H1 (cell line): ENCODE measurements around the gene HMHB1. TPM values are rescaled to one million over a fixed set of nuclear protein-coding genes. Genes with fewer than 3 reads are reported as not detected.

ENCODE experiments used
- polyA plus RNA-seq, 7 experiments: library from polyadenylated mRNA; depleted of rRNA in 3 of 7; stranded (reverse) in 5 of 7; unstranded in 2 of 7; fragments of >200 nt in 5 of 7; fragments of 200-250 nt in 2 of 7; gene quantifications; 1 replicate in 5 of 7; 2 replicates in 1 of 7; 4 replicates in 1 of 7; pipeline versions ENCODE4 v1.2.1 to v1.2.3, GENCODE V29; 2011 to 2013; ENCODE audit warnings: missing spikeins in 2 of 7, mixed read lengths in 2 of 7
- total RNA-seq: library from RNA; stranded (reverse); fragmentation: NEBNext Ultra II Directional; extraction: Animal tissue kit (Norgen Biotek cat#: 25700); gene quantifications from 2 replicates; pipeline ENCODE4 v1.2.1, GENCODE V29; 2021
- TF ChIP-seq, protein P1 (sequence below): fragments of 300-600 bp; sonication (generic); IDR thresholded peaks from 2 replicates; pipeline ENCODE4 v1.7.1; 2012; ENCODE audit warnings: low read length, moderate library complexity, mild to moderate bottlenecking, inconsistent platforms; ENCODE audit not compliant: insufficient replicate concordance

HMHB1 gene
- total and polyA plus RNA-seq, 2 of the 8 experiments (the other 6 are each of a cell fraction or from before 2014, with no cell fraction given) = not detected

DNA sequence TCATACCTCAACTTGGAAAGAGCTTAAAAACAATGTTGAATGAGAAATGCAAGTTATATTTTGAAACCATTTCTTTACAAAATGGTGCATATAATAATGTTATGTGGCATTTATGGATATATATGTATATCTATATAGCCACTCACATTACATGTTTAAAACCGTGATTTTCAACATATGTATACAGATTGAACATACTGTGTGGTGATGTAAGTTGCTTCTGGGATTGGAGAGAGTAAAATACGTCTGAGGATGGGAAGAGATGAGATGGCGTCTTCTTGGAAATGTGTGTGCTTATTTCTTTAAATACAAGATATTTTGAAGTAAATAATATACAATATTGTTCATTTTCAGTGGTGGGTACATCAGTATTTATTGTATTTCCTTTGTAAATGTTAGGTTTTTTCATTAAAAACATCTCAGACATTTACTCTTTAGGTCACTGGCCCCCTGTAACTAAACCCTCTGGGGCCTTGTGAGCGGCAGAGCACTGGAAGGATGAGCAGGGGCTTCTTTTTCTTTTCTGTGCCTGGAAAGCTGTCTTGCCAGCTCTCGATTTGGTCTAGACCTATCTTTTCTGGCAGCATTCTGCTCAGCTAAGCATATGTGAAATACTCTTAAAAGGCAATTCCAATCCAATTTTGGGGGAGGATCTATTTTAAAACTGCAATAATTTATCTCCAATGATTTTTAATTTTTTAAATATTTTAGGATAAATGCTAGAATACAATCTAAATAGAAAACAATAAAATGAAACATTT lies 42.8 kb upstream of the HMHB1 start (continued):
- TF ChIP-seq, protein P1, sequence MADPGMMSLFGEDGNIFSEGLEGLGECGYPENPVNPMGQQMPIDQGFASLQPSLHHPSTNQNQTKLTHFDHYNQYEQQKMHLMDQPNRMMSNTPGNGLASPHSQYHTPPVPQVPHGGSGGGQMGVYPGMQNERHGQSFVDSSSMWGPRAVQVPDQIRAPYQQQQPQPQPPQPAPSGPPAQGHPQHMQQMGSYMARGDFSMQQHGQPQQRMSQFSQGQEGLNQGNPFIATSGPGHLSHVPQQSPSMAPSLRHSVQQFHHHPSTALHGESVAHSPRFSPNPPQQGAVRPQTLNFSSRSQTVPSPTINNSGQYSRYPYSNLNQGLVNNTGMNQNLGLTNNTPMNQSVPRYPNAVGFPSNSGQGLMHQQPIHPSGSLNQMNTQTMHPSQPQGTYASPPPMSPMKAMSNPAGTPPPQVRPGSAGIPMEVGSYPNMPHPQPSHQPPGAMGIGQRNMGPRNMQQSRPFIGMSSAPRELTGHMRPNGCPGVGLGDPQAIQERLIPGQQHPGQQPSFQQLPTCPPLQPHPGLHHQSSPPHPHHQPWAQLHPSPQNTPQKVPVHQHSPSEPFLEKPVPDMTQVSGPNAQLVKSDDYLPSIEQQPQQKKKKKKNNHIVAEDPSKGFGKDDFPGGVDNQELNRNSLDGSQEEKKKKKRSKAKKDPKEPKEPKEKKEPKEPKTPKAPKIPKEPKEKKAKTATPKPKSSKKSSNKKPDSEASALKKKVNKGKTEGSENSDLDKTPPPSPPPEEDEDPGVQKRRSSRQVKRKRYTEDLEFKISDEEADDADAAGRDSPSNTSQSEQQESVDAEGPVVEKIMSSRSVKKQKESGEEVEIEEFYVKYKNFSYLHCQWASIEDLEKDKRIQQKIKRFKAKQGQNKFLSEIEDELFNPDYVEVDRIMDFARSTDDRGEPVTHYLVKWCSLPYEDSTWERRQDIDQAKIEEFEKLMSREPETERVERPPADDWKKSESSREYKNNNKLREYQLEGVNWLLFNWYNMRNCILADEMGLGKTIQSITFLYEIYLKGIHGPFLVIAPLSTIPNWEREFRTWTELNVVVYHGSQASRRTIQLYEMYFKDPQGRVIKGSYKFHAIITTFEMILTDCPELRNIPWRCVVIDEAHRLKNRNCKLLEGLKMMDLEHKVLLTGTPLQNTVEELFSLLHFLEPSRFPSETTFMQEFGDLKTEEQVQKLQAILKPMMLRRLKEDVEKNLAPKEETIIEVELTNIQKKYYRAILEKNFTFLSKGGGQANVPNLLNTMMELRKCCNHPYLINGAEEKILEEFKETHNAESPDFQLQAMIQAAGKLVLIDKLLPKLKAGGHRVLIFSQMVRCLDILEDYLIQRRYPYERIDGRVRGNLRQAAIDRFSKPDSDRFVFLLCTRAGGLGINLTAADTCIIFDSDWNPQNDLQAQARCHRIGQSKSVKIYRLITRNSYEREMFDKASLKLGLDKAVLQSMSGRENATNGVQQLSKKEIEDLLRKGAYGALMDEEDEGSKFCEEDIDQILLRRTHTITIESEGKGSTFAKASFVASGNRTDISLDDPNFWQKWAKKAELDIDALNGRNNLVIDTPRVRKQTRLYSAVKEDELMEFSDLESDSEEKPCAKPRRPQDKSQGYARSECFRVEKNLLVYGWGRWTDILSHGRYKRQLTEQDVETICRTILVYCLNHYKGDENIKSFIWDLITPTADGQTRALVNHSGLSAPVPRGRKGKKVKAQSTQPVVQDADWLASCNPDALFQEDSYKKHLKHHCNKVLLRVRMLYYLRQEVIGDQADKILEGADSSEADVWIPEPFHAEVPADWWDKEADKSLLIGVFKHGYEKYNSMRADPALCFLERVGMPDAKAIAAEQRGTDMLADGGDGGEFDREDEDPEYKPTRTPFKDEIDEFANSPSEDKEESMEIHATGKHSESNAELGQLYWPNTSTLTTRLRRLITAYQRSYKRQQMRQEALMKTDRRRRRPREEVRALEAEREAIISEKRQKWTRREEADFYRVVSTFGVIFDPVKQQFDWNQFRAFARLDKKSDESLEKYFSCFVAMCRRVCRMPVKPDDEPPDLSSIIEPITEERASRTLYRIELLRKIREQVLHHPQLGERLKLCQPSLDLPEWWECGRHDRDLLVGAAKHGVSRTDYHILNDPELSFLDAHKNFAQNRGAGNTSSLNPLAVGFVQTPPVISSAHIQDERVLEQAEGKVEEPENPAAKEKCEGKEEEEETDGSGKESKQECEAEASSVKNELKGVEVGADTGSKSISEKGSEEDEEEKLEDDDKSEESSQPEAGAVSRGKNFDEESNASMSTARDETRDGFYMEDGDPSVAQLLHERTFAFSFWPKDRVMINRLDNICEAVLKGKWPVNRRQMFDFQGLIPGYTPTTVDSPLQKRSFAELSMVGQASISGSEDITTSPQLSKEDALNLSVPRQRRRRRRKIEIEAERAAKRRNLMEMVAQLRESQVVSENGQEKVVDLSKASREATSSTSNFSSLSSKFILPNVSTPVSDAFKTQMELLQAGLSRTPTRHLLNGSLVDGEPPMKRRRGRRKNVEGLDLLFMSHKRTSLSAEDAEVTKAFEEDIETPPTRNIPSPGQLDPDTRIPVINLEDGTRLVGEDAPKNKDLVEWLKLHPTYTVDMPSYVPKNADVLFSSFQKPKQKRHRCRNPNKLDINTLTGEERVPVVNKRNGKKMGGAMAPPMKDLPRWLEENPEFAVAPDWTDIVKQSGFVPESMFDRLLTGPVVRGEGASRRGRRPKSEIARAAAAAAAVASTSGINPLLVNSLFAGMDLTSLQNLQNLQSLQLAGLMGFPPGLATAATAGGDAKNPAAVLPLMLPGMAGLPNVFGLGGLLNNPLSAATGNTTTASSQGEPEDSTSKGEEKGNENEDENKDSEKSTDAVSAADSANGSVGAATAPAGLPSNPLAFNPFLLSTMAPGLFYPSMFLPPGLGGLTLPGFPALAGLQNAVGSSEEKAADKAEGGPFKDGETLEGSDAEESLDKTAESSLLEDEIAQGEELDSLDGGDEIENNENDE = no peak
- TF ChIP-seq, all 59 proteins: peak for 0
